Fibroblast of peridontal ligament (primary cell): ENCODE data around the gene EIF4EBP2.

Experiments
- DNase-seq: peaks from one replicate; pipeline ENCODE4 v3.0.0-alpha.2; 2010; ENCODE audit errors: extremely low read depth

Gene EIF4EBP2

GRCh38 chr10:70378122-70378521 is 25.8 kb upstream of the EIF4EBP2 start:
- DNase-seq, result peak; percentile 35

GRCh38 chr10:70379581-70380176 is 24.3 kb upstream of the EIF4EBP2 start:
- DNase-seq, result no peak

DNA sequence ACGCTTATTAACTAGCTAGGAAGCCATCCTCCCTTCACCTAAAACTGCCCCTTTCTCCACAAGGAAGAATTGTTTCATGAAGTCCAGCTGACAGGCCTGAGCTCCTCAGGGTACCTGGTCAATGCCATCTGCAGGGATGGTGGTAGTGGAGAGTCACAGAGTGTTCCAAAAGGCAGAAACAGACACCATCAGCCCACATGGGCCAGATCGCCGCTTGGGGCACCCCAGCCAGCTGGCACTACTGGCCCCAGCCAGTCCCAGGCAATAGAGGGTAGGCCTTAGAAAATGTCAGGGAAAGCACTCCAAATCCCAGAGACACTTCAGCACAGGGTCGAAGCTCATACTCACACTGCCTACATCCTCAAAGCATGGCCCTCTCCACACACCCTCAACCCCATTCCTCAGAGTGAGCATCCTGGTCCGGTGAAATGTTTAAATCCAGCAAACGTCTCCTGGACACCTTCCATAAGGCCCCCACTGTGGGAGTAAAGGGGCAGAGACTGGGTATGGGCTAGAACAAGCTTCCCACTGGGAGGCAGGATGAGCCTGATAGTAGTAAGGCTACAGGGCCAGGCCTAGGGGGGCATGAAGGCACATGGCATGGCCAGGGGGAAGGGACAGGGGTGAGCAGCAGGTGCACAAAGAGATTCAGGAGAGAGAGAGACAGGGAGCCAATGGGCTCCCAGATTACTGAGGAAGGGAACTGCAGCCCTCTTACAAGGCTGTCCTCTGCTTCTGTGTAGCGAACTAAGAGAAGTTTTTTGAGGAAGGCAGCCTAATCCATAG is 23.4 kb upstream of the EIF4EBP2 start:
- no peak for DNase-seq

- DNase-seq, result peak; percentile 7
These were observed 22.2 kb upstream of the EIF4EBP2 start for GRCh38 chr10:70381471-70382421.

- no peak for DNase-seq
These were observed 12.3 kb upstream of the EIF4EBP2 start for GRCh38 chr10:70391654-70392053.

GRCh38 chr10:70396140-70396539 is 7.8 kb upstream of the EIF4EBP2 start:
- DNase-seq, result no peak

DNA sequence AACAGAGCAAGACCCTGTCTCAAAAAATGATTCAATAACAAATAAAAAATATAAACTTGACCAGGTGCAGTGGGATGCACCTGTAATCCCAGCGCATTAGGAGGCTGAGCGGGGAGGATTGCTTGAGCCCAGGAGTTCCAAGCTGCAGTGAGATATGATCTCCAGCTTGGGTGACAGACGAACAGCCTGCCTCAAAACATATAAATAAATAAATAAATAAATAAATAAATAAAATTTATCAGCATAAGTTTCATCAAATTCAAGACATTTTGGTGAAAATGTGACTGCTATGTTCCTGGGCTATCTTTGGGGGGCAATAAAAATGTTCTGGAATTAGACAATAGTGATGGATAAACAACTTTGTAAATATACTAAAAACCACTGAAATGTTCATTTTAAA is 4.8 kb upstream of the EIF4EBP2 start:
- DNase-seq, result no peak

- DNase-seq, result no peak
These were observed 386 bp upstream of the EIF4EBP2 start for GRCh38 chr10:70403483-70404035.

DNA sequence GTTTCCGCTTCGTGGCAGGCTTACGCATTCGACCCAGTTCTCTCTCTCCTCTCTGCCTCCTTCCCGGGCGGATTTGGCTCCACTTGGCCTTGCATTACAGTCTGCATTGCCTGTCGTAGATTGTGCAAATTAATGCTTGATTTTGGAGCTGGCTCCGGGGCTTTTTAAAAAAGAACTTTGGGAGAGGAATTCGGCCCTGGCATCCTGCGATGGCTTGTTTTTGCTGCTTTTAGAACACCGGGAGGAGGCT is 767 bp downstream of the EIF4EBP2 start:
- peak; percentile 30 for DNase-seq

GRCh38 chr10:70405037-70405824 is 1.3 kb downstream of the EIF4EBP2 start:
- DNase-seq, result peak; percentile 98

DNA sequence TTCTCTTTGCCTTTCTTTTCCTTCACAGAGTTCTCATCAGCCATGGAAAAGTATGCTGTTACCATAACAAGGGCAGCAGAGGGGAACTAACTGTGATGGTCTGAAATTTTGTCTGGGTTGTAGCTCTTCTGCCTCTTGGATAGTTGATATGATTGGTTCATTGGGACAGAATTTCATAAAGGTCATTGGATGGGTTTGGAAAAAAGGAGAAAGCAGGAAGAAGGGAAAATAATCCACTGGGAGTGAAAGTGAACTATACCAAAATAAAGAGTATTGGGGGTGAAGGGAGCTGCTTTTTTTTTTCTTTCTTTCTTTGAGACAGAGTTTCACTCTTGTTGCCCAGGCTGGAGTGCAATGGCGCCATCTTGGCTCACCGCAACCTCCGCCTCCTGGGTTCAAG is 5.8 kb downstream of the EIF4EBP2 start:
- DNase-seq, result no peak

- peak; percentile 35 for DNase-seq
These were observed 6.7 kb downstream of the EIF4EBP2 start for GRCh38 chr10:70410608-70411007.

DNA sequence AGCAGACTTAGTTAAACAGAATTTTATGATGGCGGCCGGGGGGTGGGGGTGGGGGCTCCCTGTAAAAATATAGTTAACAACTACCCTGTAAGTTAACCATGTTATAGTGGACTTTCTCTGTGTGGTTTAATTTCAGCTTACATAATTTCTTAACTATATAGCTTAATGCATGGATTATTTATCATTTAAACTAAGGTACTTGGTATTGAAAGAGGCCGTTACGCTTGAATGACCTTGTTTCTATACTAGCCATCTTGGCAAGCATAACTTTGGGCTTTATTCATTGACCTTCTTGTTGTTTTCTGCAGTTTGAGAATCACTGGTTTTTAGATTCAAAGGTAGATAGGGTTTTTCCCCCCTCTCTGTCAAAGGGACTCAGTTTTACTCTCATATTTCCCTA is 8.4 kb downstream of the EIF4EBP2 start:
- DNase-seq, result no peak

DNA sequence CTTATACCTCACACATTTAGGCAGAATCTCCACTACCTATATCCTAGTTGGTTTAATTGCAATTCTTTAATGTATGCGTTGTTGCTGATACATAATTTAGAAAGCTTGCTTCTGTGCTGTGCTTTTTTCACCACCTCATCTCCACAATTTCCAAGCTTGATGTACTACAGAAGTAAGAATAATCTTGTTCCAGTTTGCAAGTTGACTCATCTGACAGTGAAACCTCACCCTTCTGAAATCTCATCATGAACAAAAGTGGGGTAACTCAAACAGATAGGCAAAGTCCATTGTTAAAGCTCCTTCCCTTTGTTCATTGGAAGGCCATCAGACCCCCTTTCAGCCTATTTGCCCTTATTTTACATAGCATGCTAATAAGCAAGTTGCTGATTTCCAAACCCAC is 13.6 kb downstream of the EIF4EBP2 start:
- peak; percentile 35 for DNase-seq

DNA sequence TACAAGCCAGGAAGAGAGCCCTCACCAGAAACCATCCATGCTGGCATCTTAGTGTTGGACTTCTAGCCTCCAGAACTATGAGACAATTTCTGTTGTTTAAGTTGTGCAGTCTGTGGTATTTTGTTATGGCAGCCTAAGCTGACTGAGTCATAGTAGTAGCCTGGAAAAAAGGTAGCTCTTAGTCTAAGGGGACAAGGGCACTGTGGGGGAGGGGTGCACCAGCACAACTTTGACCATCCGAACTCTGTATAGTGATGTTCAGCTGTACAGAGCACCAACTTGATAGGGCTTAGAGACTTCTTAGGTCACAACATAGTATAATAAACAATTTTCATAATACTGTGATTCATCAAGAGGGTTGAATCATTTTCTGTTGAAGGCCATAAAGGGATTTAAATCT is 14.3 kb downstream of the EIF4EBP2 start:
- peak; percentile 45 for DNase-seq

- no peak for DNase-seq
These were observed 14.8 kb downstream of the EIF4EBP2 start for GRCh38 chr10:70418713-70419112.

DNA sequence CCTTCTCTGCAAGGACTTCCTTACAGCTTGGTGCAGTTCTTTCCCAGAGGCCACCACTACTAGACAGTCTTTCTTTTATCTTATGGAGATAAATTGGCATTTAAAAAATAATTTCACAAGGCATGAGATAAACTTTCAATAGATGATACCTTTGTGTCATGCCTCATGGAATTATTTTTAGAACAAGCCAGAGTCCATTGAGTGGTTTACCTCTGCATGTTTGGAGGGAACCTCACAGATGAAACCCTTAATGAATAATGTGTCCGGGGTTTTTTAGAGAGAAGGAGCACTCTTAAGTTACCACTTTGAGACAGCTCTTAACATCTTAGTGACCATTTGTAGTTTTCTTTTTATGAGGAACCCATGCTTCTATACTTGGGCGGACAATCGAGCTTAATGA is 20.4 kb downstream of the EIF4EBP2 start:
- no peak for DNase-seq

- DNase-seq, result no peak
These were observed 21.2 kb downstream of the EIF4EBP2 start for GRCh38 chr10:70425096-70425495.

GRCh38 chr10:70426823-70427222 is 22.9 kb downstream of the EIF4EBP2 start:
- no peak for DNase-seq

DNA sequence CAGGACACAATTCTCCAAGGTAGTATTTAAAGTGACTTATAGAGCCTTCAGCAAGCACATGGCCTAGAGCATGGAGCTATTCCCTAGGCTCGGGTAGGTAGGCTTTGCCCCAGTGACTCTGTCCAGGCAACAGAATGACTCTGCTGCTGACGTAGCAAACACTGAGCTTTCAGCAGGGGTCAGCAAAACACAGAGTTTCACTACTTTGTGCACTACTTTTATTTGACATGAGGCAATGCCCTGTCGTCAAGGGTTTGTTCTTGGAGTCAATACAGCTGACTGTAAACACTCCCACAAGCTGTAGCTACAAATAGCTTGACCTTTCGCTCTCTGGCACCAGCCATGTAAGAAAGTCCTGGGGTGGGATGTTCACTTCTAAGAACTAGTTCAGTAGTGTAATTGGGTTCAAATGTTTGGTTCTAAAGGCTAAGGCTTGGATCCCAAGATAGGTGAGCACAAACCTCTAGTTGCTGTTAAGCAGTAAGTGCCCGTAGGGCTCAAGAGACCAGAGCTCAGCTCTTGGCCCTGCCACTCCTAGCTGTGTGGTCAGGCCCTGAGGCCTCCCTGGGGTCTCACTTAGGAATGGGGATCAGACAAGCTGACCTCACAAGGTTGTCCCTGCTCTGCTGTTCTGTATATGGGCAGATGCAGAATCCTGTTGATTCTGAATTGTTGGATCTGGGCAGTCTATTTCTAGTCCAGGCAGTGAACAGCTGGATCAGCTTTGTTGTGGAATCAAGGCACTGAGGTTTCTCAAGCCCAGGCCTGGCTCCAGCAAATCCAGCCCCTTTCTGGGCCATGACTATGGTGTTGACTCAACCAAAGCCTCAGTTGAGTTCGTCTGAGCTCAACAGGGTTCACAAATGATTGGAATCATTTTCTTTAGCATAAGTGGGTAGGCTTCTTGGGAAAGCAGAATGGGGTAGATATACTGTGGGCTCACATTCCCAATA is 26.8 kb downstream of the EIF4EBP2 start:
- peak; percentile 96 for DNase-seq
